CD4-positive, alpha-beta T cell (primary cell): ENCODE data around the gene HLCS. TPM values are rescaled to one million over a fixed set of nuclear protein-coding genes. Genes with fewer than 3 reads are reported as not detected.

Source experiments
- ATAC-seq: fragments of 200-7000 bp; cut with Tn5 transposase; one replicate; pipeline ENCODE4 v1.10.0; 2022; ENCODE audit warnings: mild to moderate bottlenecking; ENCODE audit not compliant: poor library complexity
- CTCF ChIA-PET: fragments of 350-600 bp; sonication (Branson Sonifier 250); formaldehyde crosslinking; loops from one replicate; lab custom pipeline; 2021; ENCODE audit warnings: antibody characterized with exemption, inconsistent platforms; lab: Charles Lee
- POLR2A ChIA-PET: fragments of 350-600 bp; sonication (Branson Sonifier 250); formaldehyde crosslinking; loops from one replicate; lab custom pipeline; 2021; ENCODE audit warnings: antibody characterized with exemption, inconsistent platforms; lab: Charles Lee
- DNase-seq, 14 experiments: peaks; one replicate each; pipeline ENCODE4 v3.0.0-alpha.2; 2013 to 2020; ENCODE audit warnings: mixed read lengths in 2 of 14
- H3K27ac ChIP-seq, 2 donors: one replicate each; pipeline versions ENCODE4 v1.5.1 to v1.7.0; 2013; ENCODE audit warnings: low read length in 2 of 2, low read depth in 1 of 2, mild to moderate bottlenecking in 1 of 2
- H3K27me3 ChIP-seq, 2 experiments: 1 replicate in 1 of 2; 2 replicates in 1 of 2; pipeline versions ENCODE4 v1.6.1 to v1.7.0; 2013; ENCODE audit warnings: low read length in 2 of 2, control low read depth in 1 of 2, mild to moderate bottlenecking in 1 of 2, moderate library complexity in 1 of 2; ENCODE audit not compliant: insufficient read depth in 2 of 2, control insufficient read depth in 1 of 2
- H3K36me3 ChIP-seq: one replicate; pipeline ENCODE4 v1.6.1; 2013; ENCODE audit warnings: low read length, control low read depth; ENCODE audit not compliant: insufficient read depth
- H3K4me1 ChIP-seq: one replicate; pipeline ENCODE4 v1.6.1; 2013; ENCODE audit warnings: low read length, control low read depth; ENCODE audit not compliant: insufficient read depth
- H3K4me3 ChIP-seq: one replicate; pipeline ENCODE4 v1.5.1; 2013; ENCODE audit warnings: mild to moderate bottlenecking, low read length, moderate library complexity
- H3K9me3 ChIP-seq, 2 experiments: 1 replicate in 1 of 2; 2 replicates in 1 of 2; pipeline versions ENCODE4 v1.6.1 to v1.7.0; 2013; ENCODE audit warnings: low read length in 2 of 2, mild to moderate bottlenecking in 2 of 2, control low read depth in 1 of 2, moderate library complexity in 1 of 2; ENCODE audit not compliant: control insufficient read depth in 1 of 2, insufficient read depth in 1 of 2
- H3K27ac Mint-ChIP-seq: one replicate; pipeline ENCODE4 v1.8.0; 2020; ENCODE audit warnings: mixed read lengths
- H3K27me3 Mint-ChIP-seq: one replicate; pipeline ENCODE4 v1.8.0; 2021; ENCODE audit warnings: mixed read lengths
- H3K36me3 Mint-ChIP-seq: one replicate; pipeline ENCODE4 v1.8.0; 2021; ENCODE audit warnings: low read depth, mixed read lengths
- H3K4me1 Mint-ChIP-seq: one replicate; pipeline ENCODE4 v1.8.0; 2021; ENCODE audit warnings: low read depth, mixed read lengths
- H3K4me3 Mint-ChIP-seq: one replicate; pipeline ENCODE4 v1.8.0; 2020; ENCODE audit warnings: mild to moderate bottlenecking, mixed read lengths
- H3K9me3 Mint-ChIP-seq: one replicate; pipeline ENCODE4 v1.8.0; 2020; ENCODE audit warnings: mixed read lengths
- intact Hi-C, 2 experiments: fragments of 100-400 bp; cut with DNase I in 1 of 2; cut with micrococcal nuclease in 1 of 2; formaldehyde crosslinking; loops; one replicate each; pipeline versions ENCODE4 v1.15.1 to v1.9.0; 2023 to 2025; cut with DNase I, micrococcal nuclease
- total RNA-seq, 174 experiments: library from RNA in 2 of 174; stranded (reverse) in 2 of 174; gene quantifications; one replicate each; pipeline ENCODE4 v1.2.3 and lab custom pipeline; 2021 to 2026
- TF ChIP-seq, protein P1 (sequence below): fragments of 200-600 bp; IDR thresholded peaks from one replicate; pipeline ENCODE4 v1.8.0; 2022; ENCODE audit warnings: antibody characterized with exemption, mild to moderate bottlenecking

The HLCS gene
- total RNA-seq, 2 experiments from 2014 or later = 8.1 to 10.0 TPM

GRCh38 chr21:36765229-36765628, 201.2 kb downstream of the HLCS start:
- ChIA-PET POLR2A (no interaction called here), CTCF (no interaction called here)
- no peaks in the 10 kb centered on the region for H3K9me3 Mint-ChIP-seq
- DNase-seq = no peak
- no peak overlapping the region for H3K27ac ChIP-seq
- H3K36me3 ChIP-seq = no peaks in the 10 kb centered on the region
- H3K9me3 ChIP-seq = no peaks in the 10 kb centered on the region
- H3K4me1 Mint-ChIP-seq = no peaks in the 10 kb centered on the region
- no peaks in the 10 kb centered on the region for H3K4me1 ChIP-seq
- no peak overlapping the region for H3K4me3 ChIP-seq
- no peak overlapping the region for H3K27ac Mint-ChIP-seq
- intact Hi-C loops = no loop called here
- H3K4me3 Mint-ChIP-seq = no peak overlapping the region
- H3K27me3 Mint-ChIP-seq = no peaks in the 10 kb centered on the region
- no peak for ATAC-seq
- TF ChIP-seq, protein P1, sequence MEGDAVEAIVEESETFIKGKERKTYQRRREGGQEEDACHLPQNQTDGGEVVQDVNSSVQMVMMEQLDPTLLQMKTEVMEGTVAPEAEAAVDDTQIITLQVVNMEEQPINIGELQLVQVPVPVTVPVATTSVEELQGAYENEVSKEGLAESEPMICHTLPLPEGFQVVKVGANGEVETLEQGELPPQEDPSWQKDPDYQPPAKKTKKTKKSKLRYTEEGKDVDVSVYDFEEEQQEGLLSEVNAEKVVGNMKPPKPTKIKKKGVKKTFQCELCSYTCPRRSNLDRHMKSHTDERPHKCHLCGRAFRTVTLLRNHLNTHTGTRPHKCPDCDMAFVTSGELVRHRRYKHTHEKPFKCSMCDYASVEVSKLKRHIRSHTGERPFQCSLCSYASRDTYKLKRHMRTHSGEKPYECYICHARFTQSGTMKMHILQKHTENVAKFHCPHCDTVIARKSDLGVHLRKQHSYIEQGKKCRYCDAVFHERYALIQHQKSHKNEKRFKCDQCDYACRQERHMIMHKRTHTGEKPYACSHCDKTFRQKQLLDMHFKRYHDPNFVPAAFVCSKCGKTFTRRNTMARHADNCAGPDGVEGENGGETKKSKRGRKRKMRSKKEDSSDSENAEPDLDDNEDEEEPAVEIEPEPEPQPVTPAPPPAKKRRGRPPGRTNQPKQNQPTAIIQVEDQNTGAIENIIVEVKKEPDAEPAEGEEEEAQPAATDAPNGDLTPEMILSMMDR = no peak
- no peaks in the 10 kb centered on the region for H3K27me3 ChIP-seq
- H3K36me3 Mint-ChIP-seq = no peaks in the 10 kb centered on the region

DNA sequence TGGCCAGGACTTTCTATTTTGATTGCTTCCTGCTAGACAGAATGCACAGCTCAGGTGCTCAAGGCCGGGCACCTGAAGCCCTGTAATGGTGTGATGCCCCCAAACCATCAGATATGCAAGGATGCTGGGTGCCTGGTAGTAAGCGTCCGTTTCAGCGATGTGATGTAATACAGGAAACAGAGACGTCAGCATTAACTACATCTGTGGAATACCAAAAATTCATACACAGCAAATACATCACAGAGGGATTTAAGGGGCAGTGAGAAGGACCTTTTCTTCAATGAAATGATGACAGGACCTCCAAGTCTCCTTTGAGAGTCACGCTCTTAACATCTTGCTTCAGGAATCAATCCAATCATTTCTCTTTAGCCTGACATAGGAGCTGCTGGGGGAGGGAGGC, 203.2 kb downstream of the HLCS start:
- H3K27me3 ChIP-seq = no peaks in the 10 kb centered on the region
- no peaks in the 10 kb centered on the region for H3K9me3 ChIP-seq
- POLR2A ChIA-PET = no interaction called here
- CTCF ChIA-PET = no interaction called here
- no peak overlapping the region for H3K27ac ChIP-seq
- H3K4me1 ChIP-seq = no peaks in the 10 kb centered on the region
- DNase-seq = no peak
- H3K4me3 ChIP-seq = no peak overlapping the region
- Mint-ChIP-seq H3K36me3 (peaks cover 4% of the 10 kb centered on the region), H3K27me3 (no peaks in the 10 kb centered on the region), H3K27ac (no peak overlapping the region), H3K4me3 (no peak overlapping the region), H3K9me3 (no peaks in the 10 kb centered on the region), H3K4me1 (no peaks in the 10 kb centered on the region)
- TF ChIP-seq, protein P1 = no peak
- intact Hi-C loops = no loop called here
- no peak for ATAC-seq
- H3K36me3 ChIP-seq = peaks cover 4% of the 10 kb centered on the region

DNA sequence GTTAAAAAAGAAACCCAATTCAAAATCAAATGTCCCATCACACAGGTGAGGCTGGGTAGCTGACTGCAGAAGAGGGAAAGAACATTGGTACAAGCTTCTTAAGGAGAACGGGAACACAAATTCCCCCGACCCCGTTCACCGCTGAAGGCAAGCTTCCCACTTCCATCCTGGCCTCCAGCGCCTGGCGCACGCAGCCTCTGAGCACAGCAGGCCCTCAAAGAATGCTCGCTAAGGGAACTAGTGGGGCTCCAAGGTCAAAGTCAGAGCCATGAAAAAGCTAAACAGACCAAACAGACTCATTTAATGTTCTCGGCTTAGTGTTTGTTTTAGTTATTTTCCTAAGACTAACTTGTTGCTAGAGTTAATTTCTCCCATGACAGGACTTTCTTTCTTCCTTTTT, 203.8 kb downstream of the HLCS start:
- TF ChIP-seq, protein P1 = no peak
- Histone ChIP-seq H3K4me1 (no peaks in the 10 kb centered on the region), H3K27me3 (no peaks in the 10 kb centered on the region), H3K9me3 (no peaks in the 10 kb centered on the region), H3K4me3 (no peak overlapping the region), H3K36me3 (peaks cover 4% of the 10 kb centered on the region), H3K27ac (no peak overlapping the region)
- no peak for ATAC-seq
- no peak overlapping the region for H3K27ac Mint-ChIP-seq
- DNase-seq = no peak
- H3K36me3 Mint-ChIP-seq = peaks cover 4% of the 10 kb centered on the region
- H3K9me3 Mint-ChIP-seq = no peaks in the 10 kb centered on the region
- intact Hi-C loops = no loop called here
- H3K4me3 Mint-ChIP-seq = no peak overlapping the region
- ChIA-PET POLR2A (no interaction called here), CTCF (no interaction called here)
- H3K4me1 Mint-ChIP-seq = no peaks in the 10 kb centered on the region
- H3K27me3 Mint-ChIP-seq = no peaks in the 10 kb centered on the region
